NCI-H226 (cell line): ENCODE measurements around the gene EDC3.
"Not testable (repeated sequence)": the region's sequence is repeated elsewhere in the genome, so short reads cannot be mapped to it uniquely, and the experiment has no call there.

Source experiments
- DNase-seq: peaks from one replicate; pipeline ENCODE4 v3.0.0-alpha.2; 2015

Gene EDC3

DNA sequence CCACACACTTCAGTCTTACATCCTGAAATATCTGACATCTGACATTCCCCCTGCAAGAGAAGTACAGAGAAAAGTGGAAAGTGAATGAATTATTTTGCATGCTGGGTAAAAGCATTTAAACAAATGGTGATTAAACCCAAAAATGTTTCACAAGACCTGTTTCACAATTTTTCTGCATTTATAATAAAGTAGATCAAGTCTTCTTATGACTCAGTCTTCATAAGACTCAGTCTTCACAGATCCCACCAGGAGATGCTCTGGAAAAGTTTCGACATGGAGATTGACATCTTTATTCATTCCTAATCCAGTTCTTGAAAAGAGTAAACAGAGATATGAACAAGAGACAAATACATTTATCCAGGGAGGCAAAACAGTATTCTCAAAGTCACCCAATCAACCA, 13.2 kb upstream of the EDC3 start:
- DNase-seq: no peak

DNA sequence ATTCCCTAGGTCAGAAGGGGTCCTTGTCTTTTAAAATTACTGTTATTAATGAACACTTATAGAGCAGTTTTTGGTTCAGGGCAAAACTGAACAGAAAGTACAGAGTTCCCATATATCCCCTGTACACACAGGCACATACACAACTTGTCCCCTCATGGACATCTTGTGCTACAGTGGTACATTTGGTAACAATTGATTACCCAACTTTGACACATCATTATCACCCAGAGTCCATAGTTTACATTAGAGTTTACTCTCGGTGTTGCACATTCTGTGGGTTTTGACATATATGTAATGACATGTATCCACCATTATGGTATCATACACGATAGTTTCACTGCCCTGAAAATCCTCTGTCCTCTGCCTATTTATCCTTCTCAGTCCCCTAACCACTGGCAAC, 984 bp upstream of the EDC3 start:
- DNase-seq: no peak

DNA sequence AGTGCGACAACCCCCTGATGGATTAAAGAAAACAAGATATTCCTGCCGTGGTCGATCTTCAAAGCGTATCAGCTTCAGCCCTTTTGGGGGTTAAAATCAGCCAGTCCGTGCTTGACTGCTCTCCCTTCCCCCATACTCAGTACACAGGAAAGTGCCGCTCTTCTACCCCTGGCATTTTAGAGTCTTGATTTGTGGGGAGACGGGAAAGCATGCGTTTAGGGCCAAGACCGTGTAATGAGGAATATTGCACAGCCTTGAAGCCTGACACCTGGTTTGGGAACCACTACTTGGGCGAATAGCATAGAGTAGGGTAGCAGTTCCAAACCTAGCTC, 540 bp upstream of the EDC3 start:
- DNase-seq: no peak

DNA sequence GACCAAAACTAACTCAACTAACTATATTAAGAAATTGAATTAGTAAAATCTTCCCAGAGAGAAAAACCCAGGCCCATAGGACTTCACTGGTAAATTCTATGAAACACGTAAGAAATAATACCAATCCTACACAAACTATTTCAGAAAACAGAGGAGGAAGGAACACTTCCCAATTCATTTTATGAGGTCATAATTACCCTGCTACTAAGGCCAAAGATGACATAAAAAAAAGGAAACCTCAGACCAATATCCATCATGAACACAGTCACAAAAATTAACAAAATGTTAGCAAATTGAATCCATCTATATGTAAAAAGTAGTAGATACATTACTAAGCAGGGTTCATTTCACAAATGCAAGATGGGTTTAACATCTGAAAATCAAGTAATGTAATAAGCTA, 3.5 kb downstream of the EDC3 start:
- no peak for DNase-seq

DNA sequence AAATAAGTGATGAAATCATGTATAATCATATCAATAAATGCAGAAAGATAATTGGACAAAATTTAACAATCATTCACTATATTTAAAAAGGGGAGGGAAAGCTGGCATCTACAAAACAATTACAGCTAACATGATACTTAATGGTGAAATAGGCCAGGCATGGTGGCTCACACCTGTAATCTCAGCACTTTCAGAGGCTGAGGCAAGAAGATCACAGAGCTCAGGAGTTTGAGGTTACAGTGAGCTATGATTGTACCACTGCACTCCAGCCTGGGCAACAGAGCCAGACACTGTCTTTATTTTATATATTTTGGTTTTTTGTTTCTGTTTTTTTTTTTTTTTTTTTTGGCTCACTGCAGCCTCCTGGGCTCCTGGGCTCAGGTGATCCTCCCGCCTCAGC, 12.1 kb downstream of the EDC3 start:
- DNase-seq: no peak

DNA sequence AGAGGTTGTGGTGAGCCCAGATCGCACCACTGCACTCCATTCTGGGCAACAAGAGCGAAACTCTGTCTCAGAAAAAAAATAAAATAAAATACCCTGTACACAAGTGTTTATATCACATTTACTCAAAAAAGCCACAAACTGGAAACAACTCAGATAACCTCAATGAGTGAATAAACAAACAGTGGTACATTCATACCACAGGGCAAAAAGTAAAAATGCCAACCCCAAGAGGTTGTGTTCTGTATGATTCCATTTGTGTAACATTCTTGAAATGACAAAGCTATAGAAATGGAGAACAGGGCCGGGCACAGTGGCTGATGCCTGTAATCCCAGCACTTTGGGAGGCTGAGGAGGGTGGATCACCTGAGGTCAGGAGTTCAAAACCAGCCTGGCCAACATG, 12.9 kb downstream of the EDC3 start:
- DNase-seq: no peak

DNA sequence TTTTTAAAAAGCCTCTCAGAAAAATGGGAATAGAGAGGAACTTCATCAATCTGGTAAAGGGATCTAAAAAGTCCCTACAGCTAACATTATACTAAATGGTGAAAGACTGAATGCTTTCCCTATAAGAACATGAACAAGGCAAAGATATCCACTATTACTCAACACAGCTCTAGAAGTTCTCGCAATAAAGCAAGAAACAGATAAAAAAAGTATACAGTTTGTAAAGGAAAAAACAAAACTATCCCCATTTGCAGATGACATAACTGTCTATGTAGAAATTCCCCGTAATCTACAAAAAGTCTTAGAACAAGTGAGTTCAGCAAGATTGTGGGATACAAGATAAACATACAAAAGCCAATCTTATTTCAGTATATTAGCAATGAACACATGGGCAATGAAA, 15.4 kb downstream of the EDC3 start:
- no peak for DNase-seq

DNA sequence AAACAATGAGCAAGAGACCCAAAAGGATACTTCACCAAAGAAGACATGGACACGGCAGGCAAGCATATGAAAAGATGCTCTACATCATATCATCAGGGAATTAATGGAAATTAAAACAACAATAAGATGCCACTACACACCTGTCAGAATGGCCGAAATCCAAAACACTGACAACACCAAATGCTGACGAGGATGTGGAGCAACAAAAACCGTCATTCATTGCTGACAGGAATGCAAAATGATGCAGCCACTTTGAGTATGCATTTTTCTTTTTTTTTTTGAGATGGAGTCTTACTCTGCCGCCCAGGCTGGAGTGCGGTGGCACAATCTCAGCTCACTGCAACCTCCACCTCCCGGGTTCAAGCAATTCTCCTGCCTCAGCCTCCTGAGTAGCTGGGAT, 19.0 kb downstream of the EDC3 start:
- DNase-seq: no peak

DNA sequence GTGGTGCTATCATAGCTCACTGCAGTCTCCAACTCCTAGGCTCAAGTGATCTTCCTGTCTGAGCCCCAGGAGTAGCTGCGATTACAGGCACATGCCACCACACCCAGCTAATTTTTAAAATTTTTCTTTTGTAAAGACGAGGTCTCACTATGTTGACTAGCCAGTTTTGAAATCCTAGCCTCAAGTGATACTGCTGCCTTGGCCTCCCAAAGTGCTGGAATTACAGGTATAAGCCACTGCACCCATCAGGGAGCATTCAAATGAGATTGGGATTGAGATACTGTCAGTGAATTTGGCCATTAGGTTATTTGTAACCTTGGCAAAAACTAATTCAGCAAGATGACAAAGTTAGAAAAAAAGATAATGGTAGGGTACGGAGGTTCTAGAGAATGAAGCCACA, 21.7 kb downstream of the EDC3 start:
- no peak for DNase-seq

DNA sequence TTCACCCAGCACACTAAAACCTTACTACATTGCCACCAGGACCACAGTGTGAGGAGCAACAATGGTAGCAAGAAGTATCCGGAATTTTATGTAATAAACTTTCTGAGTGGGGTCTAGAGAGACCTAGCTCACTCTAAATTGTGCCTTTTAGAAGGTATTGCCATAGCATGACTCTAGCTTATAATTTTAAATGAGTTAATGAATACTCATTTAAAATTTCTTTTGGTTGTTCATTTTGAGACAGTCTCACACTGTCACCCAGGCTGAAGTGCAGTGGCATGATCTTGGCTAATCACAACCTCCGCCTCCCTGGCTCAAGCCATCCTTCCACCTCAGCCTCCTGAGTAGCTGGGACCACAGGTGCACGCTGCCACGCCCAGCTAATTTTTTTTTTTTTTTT, 26.2 kb downstream of the EDC3 start:
- DNase-seq: no peak

DNA sequence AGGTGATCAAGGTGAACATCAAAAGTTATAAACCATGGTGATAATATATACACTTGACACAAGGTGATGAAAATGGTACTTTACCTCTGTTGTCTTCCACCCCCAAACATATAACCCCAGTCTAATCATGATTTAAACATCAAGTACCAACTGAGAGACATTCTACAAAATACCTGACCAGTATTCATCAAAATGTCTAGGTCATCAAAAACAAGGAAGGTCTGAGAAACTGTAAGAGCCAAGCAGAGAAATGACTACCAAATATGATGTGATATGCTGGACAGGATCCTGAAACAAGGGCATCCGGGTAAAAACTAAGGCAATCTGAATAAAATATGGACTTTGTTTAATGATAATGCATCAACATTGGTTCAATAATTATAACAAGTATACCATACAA, 27.8 kb downstream of the EDC3 start:
- DNase-seq: no peak

DNA sequence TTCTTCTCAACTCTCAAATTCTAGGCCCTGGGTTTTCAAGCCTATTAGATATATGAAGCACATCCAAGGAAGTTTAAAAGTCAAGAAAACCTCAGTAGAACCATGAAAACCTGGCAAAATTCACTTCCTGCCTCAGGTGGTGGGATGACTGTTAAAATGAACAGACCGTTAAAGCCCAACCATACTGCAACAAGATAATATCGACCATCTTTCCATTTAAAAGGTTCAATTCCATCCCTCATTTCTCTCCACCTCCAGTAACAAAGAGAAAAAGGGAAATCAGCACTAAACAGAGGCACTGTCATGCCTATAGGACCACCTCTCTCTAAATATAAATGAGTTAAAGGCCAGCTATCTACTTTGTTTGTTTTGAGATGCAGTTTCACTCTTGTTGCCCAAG, 31.2 kb downstream of the EDC3 start:
- DNase-seq: no peak

DNA sequence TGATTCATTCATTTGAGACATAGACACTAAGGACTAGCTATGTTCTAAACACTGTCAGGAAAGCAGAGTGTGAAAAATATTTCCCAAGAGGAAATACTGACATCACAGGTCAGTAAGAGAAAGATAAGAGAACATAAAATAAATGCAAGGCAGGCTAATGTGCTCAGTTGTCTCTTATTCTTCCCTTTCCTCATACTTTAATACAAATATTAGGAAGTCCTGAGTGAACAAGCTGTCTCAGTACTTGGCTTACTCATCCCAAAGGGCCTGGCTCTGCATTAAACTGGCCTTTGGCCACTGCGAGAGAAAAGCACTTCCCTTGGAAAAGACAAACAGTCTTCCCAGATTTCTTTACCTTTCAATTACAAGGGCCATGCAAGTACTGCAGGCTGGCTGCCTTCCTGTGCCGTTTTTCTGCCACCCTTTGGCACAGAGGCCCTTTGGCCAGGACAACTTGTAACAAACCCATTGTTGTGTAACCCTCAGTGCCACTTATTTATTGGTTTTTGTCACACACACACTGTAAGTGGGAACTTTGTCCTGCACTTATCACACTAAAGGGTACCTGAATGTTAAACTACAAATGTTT, 31.7 kb downstream of the EDC3 start:
- DNase-seq: peak; percentile 76

DNA sequence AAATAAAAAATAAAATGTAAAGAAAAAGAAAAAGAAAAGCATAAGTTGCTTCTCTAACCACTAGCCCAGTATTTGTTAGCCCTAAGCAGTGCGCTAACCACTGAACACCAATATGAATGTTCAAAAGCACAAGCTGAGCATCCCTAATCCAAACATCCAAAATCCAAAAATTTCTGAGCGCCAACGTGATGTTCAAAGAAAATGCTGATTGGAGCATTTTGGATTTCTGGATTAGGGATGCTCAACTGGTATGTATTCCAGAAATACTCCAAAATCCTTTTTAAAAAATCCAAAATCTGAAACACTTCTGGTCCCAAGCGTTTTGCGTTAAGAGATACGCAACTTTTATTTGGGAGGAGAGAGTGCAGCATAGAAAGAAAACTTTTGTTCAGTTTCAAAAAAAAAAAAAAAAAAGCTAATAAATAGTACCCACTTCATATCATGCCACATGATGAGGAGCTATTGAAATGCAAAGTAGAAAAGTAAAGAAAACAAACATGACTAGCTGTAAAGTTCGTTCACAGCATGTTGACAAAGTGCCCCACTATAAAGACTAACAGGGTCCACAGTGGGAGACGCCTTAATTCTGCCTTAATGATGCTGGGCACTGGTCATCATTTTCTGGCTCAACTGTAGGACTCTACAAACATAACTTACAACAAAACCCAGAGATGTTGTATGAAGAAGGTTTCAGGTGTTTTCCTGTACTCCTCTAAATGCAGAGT, 32.4 kb downstream of the EDC3 start:
- no peak for DNase-seq

DNA sequence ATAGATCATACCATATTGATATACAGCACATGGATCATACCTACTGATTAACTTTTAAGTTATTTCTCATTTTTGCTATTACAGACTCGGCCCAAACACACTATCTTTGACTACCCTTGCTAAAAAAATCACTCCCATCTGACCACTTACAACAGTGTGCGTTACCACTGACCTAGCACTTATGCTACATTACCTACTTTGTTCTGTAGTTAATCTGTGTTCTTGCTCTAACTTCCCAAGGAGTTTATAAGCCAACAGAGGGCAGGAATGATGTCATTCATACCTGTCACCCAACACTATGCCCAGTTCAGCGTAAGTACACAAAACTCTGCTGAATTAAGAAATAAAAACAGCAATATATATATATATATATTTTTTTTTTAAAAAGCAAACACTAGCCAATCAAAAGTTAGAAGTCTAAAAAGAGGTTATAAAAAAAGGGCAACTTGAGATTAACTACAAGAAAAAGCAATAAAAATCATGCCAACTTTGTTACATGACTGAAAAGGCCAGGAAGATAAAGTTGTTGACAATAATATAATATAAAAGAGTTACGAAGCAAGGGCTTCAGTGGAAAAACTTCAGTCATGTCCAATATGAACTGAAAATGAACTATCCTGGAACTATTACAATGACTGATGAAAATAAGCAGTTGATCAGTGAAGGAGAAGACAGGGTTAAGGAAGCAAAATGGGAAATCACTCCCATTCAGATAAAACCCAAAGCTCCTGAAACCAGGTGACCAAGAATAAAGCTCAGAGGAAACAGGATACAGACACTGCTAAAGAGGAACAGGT, 33.6 kb downstream of the EDC3 start:
- no peak for DNase-seq

DNA sequence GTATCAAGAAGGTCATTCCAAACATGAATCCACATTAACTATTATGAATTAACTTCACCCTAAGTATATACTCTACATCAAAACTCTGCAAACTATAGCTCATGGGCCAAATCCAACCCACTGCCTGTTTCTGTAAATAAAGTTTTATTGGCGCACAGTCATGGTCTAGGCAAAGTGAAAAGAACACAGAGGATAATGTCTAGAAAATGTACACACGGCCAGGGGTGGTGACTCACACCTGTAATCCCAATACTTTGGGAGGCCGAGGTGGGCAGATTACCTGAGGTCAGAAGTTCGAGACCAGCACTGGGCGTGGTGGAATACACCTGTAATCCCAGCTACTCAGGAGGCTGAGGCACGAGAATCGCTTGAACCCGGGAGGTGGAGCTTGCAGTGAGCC, 34.5 kb downstream of the EDC3 start:
- DNase-seq: not testable (repeated sequence)

DNA sequence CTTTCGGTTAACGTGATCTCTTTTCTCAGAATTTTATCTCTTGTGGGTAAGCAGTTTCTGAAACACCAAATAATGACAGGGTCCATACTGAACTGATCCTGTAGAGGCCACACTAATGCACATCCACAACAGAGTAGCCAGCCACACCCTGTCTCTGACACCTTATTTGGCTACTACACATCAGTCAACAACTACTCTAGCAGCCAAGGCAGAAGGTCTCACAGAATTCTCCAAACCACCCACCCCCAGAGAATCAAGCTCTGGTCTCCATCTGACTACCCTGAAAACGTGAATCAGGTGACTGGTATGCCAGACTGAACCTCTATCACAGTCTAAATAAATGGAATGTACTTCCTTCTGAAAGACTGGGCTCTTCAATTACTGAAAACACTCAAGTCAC, 38.0 kb downstream of the EDC3 start:
- peak; percentile 50 for DNase-seq

DNA sequence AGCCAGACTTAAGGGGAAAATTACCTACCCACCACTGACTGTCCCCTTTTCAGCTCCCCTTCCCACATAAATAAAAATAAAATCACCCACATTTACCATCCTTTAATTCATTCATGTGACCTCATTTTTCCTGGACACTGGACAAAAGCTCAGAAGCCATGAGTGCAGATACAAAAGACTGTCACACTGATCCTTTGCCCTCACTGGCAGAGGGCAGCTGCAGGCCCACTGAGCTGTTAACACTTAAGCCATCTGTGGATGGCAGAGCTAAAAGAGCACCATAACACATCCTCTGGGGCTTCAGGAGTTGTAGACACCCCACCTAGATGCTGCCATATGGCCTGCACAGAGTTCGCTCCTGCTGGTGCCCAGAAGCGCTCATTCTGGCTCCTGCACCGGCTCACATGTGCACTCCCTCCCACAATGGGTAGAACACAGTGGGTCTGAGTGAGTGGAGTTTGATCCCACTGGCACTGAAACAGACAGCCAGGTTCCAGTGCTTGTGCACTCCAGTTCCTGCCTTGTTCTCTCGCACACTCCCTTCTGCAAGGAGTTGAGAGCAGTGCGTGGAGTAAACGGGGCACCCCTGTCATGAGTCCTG, 38.8 kb downstream of the EDC3 start:
- DNase-seq: no peak

DNA sequence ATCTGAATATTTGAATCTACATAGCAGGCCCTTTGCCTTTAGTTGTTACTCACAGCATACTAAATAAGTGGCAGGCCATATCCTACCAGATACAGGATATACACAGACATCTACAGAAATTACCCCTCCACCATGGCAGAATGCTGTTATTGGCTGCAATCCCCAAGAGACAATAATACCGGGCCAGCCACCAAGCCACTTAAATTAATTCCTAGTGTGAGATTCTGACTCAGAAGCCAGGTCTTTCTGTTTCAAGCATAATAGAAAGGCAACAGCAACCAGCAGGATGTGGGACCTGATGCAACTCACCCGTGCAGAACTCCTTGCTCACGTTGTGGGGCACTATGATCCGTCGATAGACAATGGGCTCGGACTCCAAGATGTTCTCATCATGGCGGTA, 40.4 kb downstream of the EDC3 start:
- DNase-seq: no peak

DNA sequence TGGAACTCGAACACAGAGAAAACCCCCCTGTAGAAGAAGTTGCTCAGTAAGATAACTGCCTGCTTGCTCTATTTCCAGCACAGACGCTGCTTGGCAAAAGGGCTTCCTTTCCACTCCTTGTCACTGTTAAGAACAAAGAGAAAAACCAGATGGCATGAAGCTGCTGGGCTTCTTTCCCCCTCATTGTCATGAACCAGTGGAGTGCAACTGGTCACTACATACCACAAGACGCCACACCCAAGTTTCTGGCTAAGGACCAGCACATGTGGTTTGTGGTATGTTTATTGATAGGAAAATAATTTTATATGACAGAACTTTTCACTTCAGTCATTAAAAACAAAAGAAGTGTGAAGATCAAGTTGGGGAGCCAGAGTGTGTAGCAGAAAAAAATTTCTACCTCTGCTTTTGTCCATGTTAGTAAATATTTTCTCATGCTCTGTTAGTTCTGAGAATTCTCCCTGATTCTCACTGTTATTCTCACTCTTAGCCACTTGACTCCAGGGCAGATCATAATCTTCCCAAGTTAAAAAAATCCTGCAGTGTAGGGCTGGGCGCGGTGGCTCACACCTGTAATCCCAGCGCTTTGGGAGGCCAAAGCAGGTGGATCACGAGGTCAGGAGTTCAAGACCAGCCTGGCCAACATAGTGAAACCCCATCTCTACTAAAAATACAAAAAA, 42.3 kb downstream of the EDC3 start:
- DNase-seq: peak; percentile 23

DNA sequence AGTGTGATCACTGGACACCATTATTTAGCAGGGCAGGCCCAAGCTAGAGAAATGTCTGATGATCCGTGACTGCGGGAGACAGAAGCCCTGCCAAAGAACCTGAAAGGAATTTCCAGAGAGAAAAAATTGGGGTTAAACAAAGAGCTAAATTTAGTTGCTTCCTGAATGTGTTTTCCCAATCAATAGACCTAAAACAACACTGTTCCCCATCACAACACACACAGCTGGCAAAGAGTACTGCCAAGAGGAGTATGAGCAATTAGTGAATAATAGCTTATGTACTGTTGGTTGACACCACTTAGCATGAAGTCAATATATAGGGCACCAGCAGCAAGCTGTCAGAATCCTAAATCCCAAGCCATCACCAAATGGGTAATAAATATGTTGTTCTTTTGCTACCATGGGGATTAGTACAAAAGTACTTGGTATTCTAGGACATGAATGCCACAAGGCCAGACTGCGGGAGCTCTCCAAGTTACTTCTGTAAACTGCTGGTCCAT, 44.5 kb downstream of the EDC3 start:
- DNase-seq: no peak

DNA sequence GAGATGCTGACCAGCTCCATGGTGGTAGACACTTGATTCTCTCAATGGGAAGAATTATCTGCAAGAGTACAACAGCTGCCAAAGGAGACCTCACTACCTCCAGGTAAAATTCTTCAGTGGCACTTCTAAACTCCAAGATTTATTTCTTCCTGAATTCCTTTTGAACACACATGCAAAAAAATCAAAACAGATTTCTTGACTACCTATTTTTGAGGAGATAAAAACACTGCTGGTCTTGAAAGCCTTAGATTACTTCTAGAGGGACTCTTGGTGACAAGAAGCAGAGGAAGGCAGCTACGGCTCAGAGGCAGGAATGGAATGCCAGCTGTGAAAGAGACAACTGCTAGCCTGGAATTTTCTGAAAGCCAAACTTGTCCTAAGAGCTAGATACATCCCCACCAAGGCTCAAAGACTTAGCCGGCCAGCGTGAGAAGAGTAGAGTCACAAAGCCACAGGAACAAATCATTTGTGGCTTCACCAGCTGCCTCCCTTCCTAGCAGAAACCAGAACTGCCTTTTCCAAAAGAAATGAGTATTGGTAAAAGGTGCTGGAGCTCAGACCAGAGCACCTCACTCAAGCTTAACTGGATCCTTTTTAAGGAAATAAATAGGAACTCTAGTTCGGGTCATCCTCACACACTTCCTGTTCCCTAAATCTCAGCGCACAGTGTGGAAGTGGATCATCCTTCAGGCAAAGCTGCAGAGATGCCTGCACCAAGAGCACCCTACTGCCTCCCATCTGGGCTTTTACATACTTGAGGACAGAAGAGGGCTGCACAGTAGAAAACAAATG, 47.6 kb downstream of the EDC3 start:
- DNase-seq: no peak
